Epithelial cell of esophagus (primary cell): ENCODE measurements around the gene KCND3.

Experiments used
- DNase-seq: peaks from one replicate; pipeline ENCODE4 v3.0.0; 2010; ENCODE audit warnings: low read depth
- H3K4me3 ChIP-seq: 2 replicates; pipeline ENCODE4 v1.5.1; 2011; ENCODE audit warnings: mild to moderate bottlenecking, low read length, control low read depth
- CTCF ChIP-seq: IDR thresholded peaks from 2 replicates; pipeline ENCODE4 v1.5.1; 2011; ENCODE audit warnings: low read depth, mild to moderate bottlenecking, low read length, control low read depth, inconsistent platforms; ENCODE audit not compliant: insufficient read depth; ENCODE audit errors: missing control alignments

KCND3 gene

GRCh38 chr1:111937147-111937725, 52.2 kb downstream of the KCND3 start:
- no peak overlapping the region for H3K4me3 ChIP-seq
- no peak for DNase-seq
- TF ChIP-seq CTCF = no peak

GRCh38 chr1:111934106-111934852, 55.2 kb downstream of the KCND3 start:
- no peak overlapping the region for H3K4me3 ChIP-seq
- no peak for TF ChIP-seq CTCF
- DNase-seq = no peak

- TF ChIP-seq CTCF = no peak
- no peak for DNase-seq
Observed at GRCh38 chr1:111930356-111930755, 59.1 kb downstream of the KCND3 start.

GRCh38 chr1:111928531-111928930, 60.9 kb downstream of the KCND3 start:
- DNase-seq = no peak
- no peak for TF ChIP-seq CTCF
- H3K4me3 ChIP-seq = no peak overlapping the region

More at GRCh38 chr1:111930356-111930755, 59.1 kb downstream of the KCND3 start:
- H3K4me3 ChIP-seq = no peak overlapping the region

- DNase-seq = no peak
- H3K4me3 ChIP-seq = no peak overlapping the region
- no peak for TF ChIP-seq CTCF
Observed at GRCh38 chr1:111927652-111928051, 61.8 kb downstream of the KCND3 start.

GRCh38 chr1:111924786-111925185, 64.7 kb downstream of the KCND3 start:
- DNase-seq = no peak
- no peak overlapping the region for H3K4me3 ChIP-seq
- no peak for TF ChIP-seq CTCF

GRCh38 chr1:111923766-111924165, 65.7 kb downstream of the KCND3 start:
- no peak for DNase-seq
- H3K4me3 ChIP-seq = no peak overlapping the region
- no peak for TF ChIP-seq CTCF
